ENCODE results near the gene TMEM114. TPM values are rescaled to one million over a fixed set of nuclear protein-coding genes. Genes with fewer than 3 reads are reported as not detected.

Gene TMEM114
- total RNA-seq, 3 donors from 2014 or later: not detected

- Mint-ChIP-seq H3K9me3 (no peaks in the 10 kb centered on the region), H3K4me1 (ENCODE audit: low read depth) (no peaks in the 10 kb centered on the region), H3K4me3 (no peak overlapping the region), H3K27me3 (ENCODE audit: low read depth) (peaks cover 50% of the 10 kb centered on the region), H3K36me3 (ENCODE audit: insufficient read depth) (no peaks in the 10 kb centered on the region)
- ATAC-seq (no peak), DNase-seq (no peak)
These were observed 36.3 kb downstream of the TMEM114 start for GRCh38 chr16:8554022-8554421.

- DNase-seq (no peak), ATAC-seq (no peak)
- Mint-ChIP-seq H3K4me1 (ENCODE audit: low read depth) (no peaks in the 10 kb centered on the region), H3K4me3 (no peak overlapping the region), H3K36me3 (ENCODE audit: insufficient read depth) (no peaks in the 10 kb centered on the region), H3K9me3 (no peaks in the 10 kb centered on the region), H3K27me3 (ENCODE audit: low read depth) (peaks cover 59% of the 10 kb centered on the region)
These were observed 37.7 kb downstream of the TMEM114 start for GRCh38 chr16:8552487-8553221.

- H3K27me3 Mint-ChIP-seq (ENCODE audit: low read depth): peaks cover 66% of the 10 kb centered on the region
- no peak overlapping the region for H3K4me3 Mint-ChIP-seq
These were observed 38.7 kb downstream of the TMEM114 start for GRCh38 chr16:8551388-8552332.

GRCh38 chr16:8550728-8551387 lies 39.5 kb downstream of the TMEM114 start:
- no peak overlapping the region for H3K4me3 Mint-ChIP-seq
- H3K4me1 Mint-ChIP-seq (ENCODE audit: low read depth): no peaks in the 10 kb centered on the region
- peaks cover 65% of the 10 kb centered on the region for H3K27me3 Mint-ChIP-seq (ENCODE audit: low read depth)
- no peaks in the 10 kb centered on the region for H3K36me3 Mint-ChIP-seq (ENCODE audit: insufficient read depth)
- ATAC-seq: no peak
- DNase-seq: no peak
- H3K9me3 Mint-ChIP-seq: no peaks in the 10 kb centered on the region

More at GRCh38 chr16:8551388-8552332, 38.7 kb downstream of the TMEM114 start:
- no peaks in the 10 kb centered on the region for H3K9me3 Mint-ChIP-seq
- H3K4me1 Mint-ChIP-seq (ENCODE audit: low read depth): no peaks in the 10 kb centered on the region
- no peaks in the 10 kb centered on the region for H3K36me3 Mint-ChIP-seq (ENCODE audit: insufficient read depth)
- DNase-seq (no peak), ATAC-seq (no peak)

- Mint-ChIP-seq H3K4me1 (ENCODE audit: low read depth) (no peaks in the 10 kb centered on the region), H3K36me3 (ENCODE audit: insufficient read depth) (no peaks in the 10 kb centered on the region), H3K4me3 (no peak overlapping the region), H3K27me3 (ENCODE audit: low read depth) (peaks cover 56% of the 10 kb centered on the region), H3K9me3 (no peaks in the 10 kb centered on the region)
- ATAC-seq (no peak), DNase-seq (no peak)
These were observed 40.4 kb downstream of the TMEM114 start for GRCh38 chr16:8549843-8550412.

- H3K4me1 Mint-ChIP-seq (ENCODE audit: low read depth): no peaks in the 10 kb centered on the region
- H3K4me3 Mint-ChIP-seq: no peak overlapping the region
- no peak for ATAC-seq
- no peaks in the 10 kb centered on the region for H3K9me3 Mint-ChIP-seq
- DNase-seq: no peak
- H3K36me3 Mint-ChIP-seq (ENCODE audit: insufficient read depth): no peaks in the 10 kb centered on the region
- peaks cover 50% of the 10 kb centered on the region for H3K27me3 Mint-ChIP-seq (ENCODE audit: low read depth)
These were observed 42.1 kb downstream of the TMEM114 start for GRCh38 chr16:8548166-8548565.

- ATAC-seq: no peak
- H3K27me3 Mint-ChIP-seq (ENCODE audit: low read depth): peaks cover 48% of the 10 kb centered on the region
- no peaks in the 10 kb centered on the region for H3K36me3 Mint-ChIP-seq (ENCODE audit: insufficient read depth)
- H3K4me1 Mint-ChIP-seq (ENCODE audit: low read depth): no peaks in the 10 kb centered on the region
- no peaks in the 10 kb centered on the region for H3K9me3 Mint-ChIP-seq
- H3K4me3 Mint-ChIP-seq: no peak overlapping the region
- DNase-seq: no peak
These were observed 42.5 kb downstream of the TMEM114 start for GRCh38 chr16:8547762-8548161.

- Mint-ChIP-seq H3K27me3 (ENCODE audit: low read depth) (peaks cover 32% of the 10 kb centered on the region), H3K9me3 (no peaks in the 10 kb centered on the region), H3K4me1 (ENCODE audit: low read depth) (no peaks in the 10 kb centered on the region), H3K36me3 (ENCODE audit: insufficient read depth) (no peaks in the 10 kb centered on the region), H3K4me3 (no peak overlapping the region)
- no peak for DNase-seq
- no peak for ATAC-seq
These were observed 45.9 kb downstream of the TMEM114 start for GRCh38 chr16:8544406-8544805.

GRCh38 chr16:8543258-8543657 lies 47.1 kb downstream of the TMEM114 start:
- ATAC-seq (no peak), DNase-seq (no peak)
- H3K27me3 Mint-ChIP-seq (ENCODE audit: low read depth): peaks cover 24% of the 10 kb centered on the region
- no peaks in the 10 kb centered on the region for H3K9me3 Mint-ChIP-seq
- no peaks in the 10 kb centered on the region for H3K36me3 Mint-ChIP-seq (ENCODE audit: insufficient read depth)
- no peak overlapping the region for H3K4me3 Mint-ChIP-seq
- no peaks in the 10 kb centered on the region for H3K4me1 Mint-ChIP-seq (ENCODE audit: low read depth)

- no peaks in the 10 kb centered on the region for H3K9me3 Mint-ChIP-seq
- H3K4me3 Mint-ChIP-seq: no peak overlapping the region
- H3K27me3 Mint-ChIP-seq (ENCODE audit: low read depth): peaks cover 17% of the 10 kb centered on the region
- DNase-seq (no peak), ATAC-seq (no peak)
- H3K36me3 Mint-ChIP-seq (ENCODE audit: insufficient read depth): no peaks in the 10 kb centered on the region
- H3K4me1 Mint-ChIP-seq (ENCODE audit: low read depth): no peaks in the 10 kb centered on the region
These were observed 47.9 kb downstream of the TMEM114 start for GRCh38 chr16:8542393-8542792.

GRCh38 chr16:8541868-8542267 lies 48.4 kb downstream of the TMEM114 start:
- no peaks in the 10 kb centered on the region for H3K36me3 Mint-ChIP-seq (ENCODE audit: insufficient read depth)
- H3K4me1 Mint-ChIP-seq (ENCODE audit: low read depth): no peaks in the 10 kb centered on the region
- no peaks in the 10 kb centered on the region for H3K9me3 Mint-ChIP-seq
- DNase-seq (no peak), ATAC-seq (no peak)
- no peak overlapping the region for H3K4me3 Mint-ChIP-seq
- peaks cover 12% of the 10 kb centered on the region for H3K27me3 Mint-ChIP-seq (ENCODE audit: low read depth)

GRCh38 chr16:8537691-8538342 lies 52.5 kb downstream of the TMEM114 start:
- ATAC-seq (no peak), DNase-seq (no peak)
- H3K27me3 Mint-ChIP-seq (ENCODE audit: low read depth): peaks cover 5% of the 10 kb centered on the region
- H3K9me3 Mint-ChIP-seq: peaks cover 3% of the 10 kb centered on the region
- H3K4me1 Mint-ChIP-seq (ENCODE audit: low read depth): no peaks in the 10 kb centered on the region
- no peaks in the 10 kb centered on the region for H3K36me3 Mint-ChIP-seq (ENCODE audit: insufficient read depth)
- H3K4me3 Mint-ChIP-seq: no peak overlapping the region

GRCh38 chr16:8533509-8533908 lies 56.8 kb downstream of the TMEM114 start:
- Mint-ChIP-seq H3K27me3 (ENCODE audit: low read depth) (peaks cover 16% of the 10 kb centered on the region), H3K9me3 (peaks cover 3% of the 10 kb centered on the region), H3K4me1 (ENCODE audit: low read depth) (no peaks in the 10 kb centered on the region), H3K4me3 (no peak overlapping the region), H3K36me3 (ENCODE audit: insufficient read depth) (no peaks in the 10 kb centered on the region)
- DNase-seq (no peak), ATAC-seq (no peak)

Measured in activated T-cell treated with anti-CD3 and anti-CD28 coated beads, Interleukin-2, amount 50 U/mL, for 4 hours (primary cell).